H9 (cell line): Measurements from ENCODE around the gene CRHR1. TPM values are rescaled to one million over a fixed set of nuclear protein-coding genes. Genes with fewer than 3 reads are reported as not detected.

Source experiments
- DNase-seq: peaks from one replicate; pipeline ENCODE4 v3.0.0-alpha.2; 2017
- H2AFZ ChIP-seq: one replicate; pipeline ENCODE4 v1.6.1; 2013; ENCODE audit warnings: mild to moderate bottlenecking, low read length, control low read depth, moderate library complexity
- H2AK5ac ChIP-seq: 2 replicates; pipeline ENCODE4 v1.6.1; 2013; ENCODE audit warnings: low read length, control low read depth, mixed read lengths; ENCODE audit not compliant: insufficient read length
- H2BK120ac ChIP-seq: one replicate; pipeline ENCODE4 v1.6.1; 2013; ENCODE audit warnings: low read depth, mild to moderate bottlenecking, low read length, control low read depth, inconsistent platforms; ENCODE audit not compliant: poor library complexity, severe bottlenecking
- H2BK12ac ChIP-seq: 2 replicates; pipeline ENCODE4 v1.6.1; 2013; ENCODE audit warnings: low read length, control low read depth, mixed read lengths, low read depth; ENCODE audit not compliant: insufficient read length
- H2BK15ac ChIP-seq: 2 replicates; pipeline ENCODE4 v1.6.1; 2013; ENCODE audit warnings: low read depth, low read length, control low read depth
- H2BK20ac ChIP-seq: one replicate; pipeline ENCODE4 v1.6.1; 2013; ENCODE audit warnings: low read depth, mild to moderate bottlenecking, low read length, control low read depth, inconsistent platforms; ENCODE audit not compliant: poor library complexity, severe bottlenecking
- H2BK5ac ChIP-seq: 2 replicates; pipeline ENCODE4 v1.6.1; 2013; ENCODE audit warnings: low read length, control low read depth, mixed read lengths; ENCODE audit not compliant: insufficient read length
- H3K14ac ChIP-seq: 2 replicates; pipeline ENCODE4 v1.6.1; 2013; ENCODE audit warnings: low read length, control low read depth; ENCODE audit not compliant: insufficient read depth
- H3K18ac ChIP-seq: 2 replicates; pipeline ENCODE4 v1.6.1; 2013; ENCODE audit warnings: low read depth, mild to moderate bottlenecking, mixed read lengths, low read length, control low read depth; ENCODE audit not compliant: insufficient read length
- H3K23ac ChIP-seq: 2 replicates; pipeline ENCODE4 v1.6.1; 2013; ENCODE audit warnings: low read length, control low read depth, mixed read lengths, low read depth; ENCODE audit not compliant: insufficient read length
- H3K23me2 ChIP-seq: 2 replicates; pipeline ENCODE4 v1.6.1; 2013; ENCODE audit warnings: low read depth, mild to moderate bottlenecking, mixed read lengths, low read length, control low read depth; ENCODE audit not compliant: insufficient read length, poor library complexity, severe bottlenecking
- H3K27ac ChIP-seq: 2 replicates; pipeline ENCODE4 v1.5.1; 2013; ENCODE audit warnings: low read length, control low read depth, mixed read lengths, low read depth; ENCODE audit not compliant: insufficient read length
- H3K27me3 ChIP-seq: 2 replicates; pipeline ENCODE4 v1.6.1; 2013; ENCODE audit warnings: low read length, control low read depth, inconsistent platforms; ENCODE audit not compliant: insufficient read depth
- H3K4ac ChIP-seq: 2 replicates; pipeline ENCODE4 v1.6.1; 2013; ENCODE audit warnings: low read depth, mild to moderate bottlenecking, control low read depth, inconsistent platforms, low read length, moderate library complexity
- H3K4me1 ChIP-seq: 2 replicates; pipeline ENCODE4 v1.6.1; 2013; ENCODE audit warnings: low read length, control low read depth, inconsistent platforms; ENCODE audit not compliant: insufficient read depth
- H3K4me2 ChIP-seq: 2 replicates; pipeline ENCODE4 v1.6.1; 2013; ENCODE audit warnings: low read length, control low read depth, mixed read lengths; ENCODE audit not compliant: insufficient read length, insufficient read depth
- H3K56ac ChIP-seq: 2 replicates; pipeline ENCODE4 v1.6.1; 2013; ENCODE audit warnings: low read depth, mild to moderate bottlenecking, mixed read lengths, low read length, control low read depth; ENCODE audit not compliant: insufficient read length
- H3K79me1 ChIP-seq: 2 replicates; pipeline ENCODE4 v1.6.1; 2013; ENCODE audit warnings: low read depth, mild to moderate bottlenecking, moderate library complexity, low read length, control low read depth, inconsistent platforms; ENCODE audit not compliant: insufficient read depth, poor library complexity, severe bottlenecking
- H3K79me2 ChIP-seq: 2 replicates; pipeline ENCODE4 v1.6.1; 2013; ENCODE audit warnings: low read length, control low read depth, inconsistent platforms; ENCODE audit not compliant: insufficient read depth
- H3K9ac ChIP-seq: 2 replicates; pipeline ENCODE4 v1.6.1; 2013; ENCODE audit warnings: low read length, control low read depth, mixed read lengths; ENCODE audit not compliant: insufficient read length; ENCODE audit errors: extremely low read depth
- H3K9me3 ChIP-seq: one replicate; pipeline ENCODE4 v1.6.1; 2013; ENCODE audit warnings: low read depth, low read length, inconsistent platforms; ENCODE audit not compliant: control insufficient read depth
- H3T11ph ChIP-seq: one replicate; pipeline ENCODE4 v1.6.1; 2013; ENCODE audit warnings: mild to moderate bottlenecking, low read length, control low read depth, inconsistent platforms
- H4K20me1 ChIP-seq: one replicate; pipeline ENCODE4 v1.6.1; 2013; ENCODE audit not compliant: control insufficient read depth, insufficient read length, insufficient read depth
- H4K5ac ChIP-seq: 2 replicates; pipeline ENCODE4 v1.6.1; 2013; ENCODE audit warnings: low read depth, mild to moderate bottlenecking, mixed read lengths, low read length, control low read depth; ENCODE audit not compliant: insufficient read length
- H4K8ac ChIP-seq: replicated peaks from 2 replicates; pipeline ENCODE4 v1.6.1; 2013; ENCODE audit warnings: low read length, control low read depth, mixed read lengths, low read depth; ENCODE audit not compliant: insufficient read length
- H4K91ac ChIP-seq: 2 replicates; pipeline ENCODE4 v1.6.1; 2013; ENCODE audit warnings: low read depth, mild to moderate bottlenecking, moderate library complexity, mixed read lengths, low read length, control low read depth; ENCODE audit not compliant: insufficient read length
- H3K27ac Mint-ChIP-seq, 3 experiments: 2 replicates in 2 of 3; 3 replicates in 1 of 3; pipeline ENCODE4 v1.8.0; 2020 to 2021; ENCODE audit warnings: mixed read lengths in 3 of 3, mild to moderate bottlenecking in 1 of 3, moderate library complexity in 1 of 3
- H3K27me3 Mint-ChIP-seq: 2 replicates; pipeline ENCODE4 v1.8.0; 2021; ENCODE audit warnings: low read depth, mild to moderate bottlenecking, moderate library complexity, mixed read lengths
- H3K36me3 Mint-ChIP-seq, 3 experiments: 2 replicates in 2 of 3; 3 replicates in 1 of 3; pipeline ENCODE4 v1.8.0; 2020 to 2021; ENCODE audit warnings: low read depth in 3 of 3, mixed read lengths in 3 of 3; ENCODE audit not compliant: insufficient read depth in 1 of 3
- H3K4me1 Mint-ChIP-seq, 2 experiments: 2 replicates each; pipeline ENCODE4 v1.8.0; 2020; ENCODE audit warnings: mixed read lengths in 2 of 2
- H3K4me3 Mint-ChIP-seq, 2 experiments: 2 replicates in 1 of 2; 3 replicates in 1 of 2; pipeline ENCODE4 v1.8.0; 2020 to 2021; ENCODE audit warnings: mild to moderate bottlenecking in 2 of 2, mixed read lengths in 2 of 2, moderate library complexity in 1 of 2
- H3K9me3 Mint-ChIP-seq, 2 experiments: 2 replicates in 1 of 2; 3 replicates in 1 of 2; pipeline ENCODE4 v1.8.0; 2020; ENCODE audit warnings: mild to moderate bottlenecking in 2 of 2, mixed read lengths in 2 of 2, moderate library complexity in 1 of 2
- WGBS: extraction: QIAGEN DNeasy Blood & Tissue Kit; methylation state at CpG from one replicate; pipeline ENCODE4 v1.1.7; 2013; ENCODE audit warnings: missing lambda C conversion rate, low lambda C conversion rate, mixed read lengths; ENCODE audit not compliant: insufficient read length; ENCODE audit errors: extremely low coverage; 5-methylcytosine and 5-hydroxymethylcytosine counted together
- total RNA-seq: library from RNA; stranded (reverse); gene quantifications from 2 replicates; pipeline ENCODE4 v1.2.1, GENCODE V29; 2021
- TF ChIP-seq, protein P1 (sequence below): fragments of 200-600 bp; sonication (generic); conservative IDR thresholded peaks from 3 replicates; pipeline ENCODE4 v1.8.0; 2021; ENCODE audit warnings: antibody characterized with exemption, mild to moderate bottlenecking

Gene CRHR1
- total RNA-seq, 1 experiment from 2014 or later, result 0.52 TPM

- Histone ChIP-seq H3K9ac (no peak overlapping the region), H3K27me3 (no peaks in the 10 kb centered on the region), H2AK5ac (no peak overlapping the region), H4K91ac (no peak overlapping the region), H2BK12ac (no peak overlapping the region), H3K79me2 (no peaks in the 10 kb centered on the region), H3K18ac (no peak overlapping the region), H3K14ac (no peak overlapping the region), H2BK5ac (no peak overlapping the region), H2BK15ac (no peak overlapping the region), H3K4me1 (no peaks in the 10 kb centered on the region), H3K23ac (no peak overlapping the region), H3K4me2 (no peak overlapping the region), H3K27ac (no peak overlapping the region), H3K4ac (no peak overlapping the region), H3K23me2 (no peaks in the 10 kb centered on the region), H2BK120ac (no peak overlapping the region), H4K20me1 (peaks cover 4% of the 10 kb centered on the region), H3K9me3 (no peaks in the 10 kb centered on the region), H2AFZ (no peak overlapping the region), H3K56ac (no peak overlapping the region), H3K79me1 (no peaks in the 10 kb centered on the region), H4K8ac (no peak overlapping the region), H2BK20ac (no peak overlapping the region), H3T11ph (no peak overlapping the region), H4K5ac (no peak overlapping the region)
- Mint-ChIP-seq H3K4me1 (no peaks in the 10 kb centered on the region), H3K27ac (no peak overlapping the region), H3K4me3 (no peak overlapping the region), H3K27me3 (no peaks in the 10 kb centered on the region; the same call in 1 of the 2 replicates), H3K9me3 (no peaks in the 10 kb centered on the region), H3K36me3 (no peaks in the 10 kb centered on the region)
- no peak for DNase-seq
- TF ChIP-seq, protein P1, sequence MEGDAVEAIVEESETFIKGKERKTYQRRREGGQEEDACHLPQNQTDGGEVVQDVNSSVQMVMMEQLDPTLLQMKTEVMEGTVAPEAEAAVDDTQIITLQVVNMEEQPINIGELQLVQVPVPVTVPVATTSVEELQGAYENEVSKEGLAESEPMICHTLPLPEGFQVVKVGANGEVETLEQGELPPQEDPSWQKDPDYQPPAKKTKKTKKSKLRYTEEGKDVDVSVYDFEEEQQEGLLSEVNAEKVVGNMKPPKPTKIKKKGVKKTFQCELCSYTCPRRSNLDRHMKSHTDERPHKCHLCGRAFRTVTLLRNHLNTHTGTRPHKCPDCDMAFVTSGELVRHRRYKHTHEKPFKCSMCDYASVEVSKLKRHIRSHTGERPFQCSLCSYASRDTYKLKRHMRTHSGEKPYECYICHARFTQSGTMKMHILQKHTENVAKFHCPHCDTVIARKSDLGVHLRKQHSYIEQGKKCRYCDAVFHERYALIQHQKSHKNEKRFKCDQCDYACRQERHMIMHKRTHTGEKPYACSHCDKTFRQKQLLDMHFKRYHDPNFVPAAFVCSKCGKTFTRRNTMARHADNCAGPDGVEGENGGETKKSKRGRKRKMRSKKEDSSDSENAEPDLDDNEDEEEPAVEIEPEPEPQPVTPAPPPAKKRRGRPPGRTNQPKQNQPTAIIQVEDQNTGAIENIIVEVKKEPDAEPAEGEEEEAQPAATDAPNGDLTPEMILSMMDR, result no peak
- no CpG with 5 or more reads among the region's 4 CpGs for WGBS
These were observed 59.6 kb downstream of the CRHR1 start for GRCh38 chr17:45843722-45844121.
